Esophagus muscularis mucosa (tissue), 4 donors: ENCODE results near the gene PXN. TPM values are rescaled to one million over a fixed set of nuclear protein-coding genes. Genes with fewer than 3 reads are reported as not detected.

Source experiments
- DNase-seq: peaks from one replicate; pipeline ENCODE4 v3.0.0-alpha.2; 2017; ENCODE audit errors: extremely low spot score
- H3K27ac ChIP-seq, 4 donors: fragments of 200-600 bp; sonication (generic); replicated peaks in 1 of 4; 1 replicate in 3 of 4; 2 replicates in 1 of 4; pipeline ENCODE4 v1.5.1; 2016 to 2019; ENCODE audit warnings: mild to moderate bottlenecking in 1 of 4
- H3K27me3 ChIP-seq, 4 donors: fragments of 200-600 bp; sonication (generic); one replicate each; pipeline versions ENCODE4 v1.5.1 to v1.6.0; 2016 to 2019
- H3K36me3 ChIP-seq, 4 donors: fragments of 200-600 bp; sonication (generic); one replicate each; pipeline ENCODE4 v1.5.1; 2016 to 2019
- H3K4me1 ChIP-seq, 4 donors: fragments of 200-600 bp; sonication (generic); one replicate each; pipeline ENCODE4 v1.5.1; 2016 to 2019
- H3K4me3 ChIP-seq, 4 donors: fragments of 200-600 bp; sonication (generic); 1 replicate in 2 of 4; 2 replicates in 2 of 4; pipeline ENCODE4 v1.5.1; 2016 to 2019; ENCODE audit warnings: mild to moderate bottlenecking in 4 of 4, moderate library complexity in 1 of 4
- H3K9me3 ChIP-seq, 4 donors: fragments of 200-600 bp; sonication (generic); 1 replicate in 3 of 4; 2 replicates in 1 of 4; pipeline ENCODE4 v1.5.1; 2016 to 2019
- CTCF ChIP-seq, 3 experiments: fragments of 200-600 bp in 2 of 3; fragments of 450-650 bp in 1 of 3; sonication (generic) in 2 of 3; IDR thresholded peaks; one replicate each; pipeline ENCODE4 v1.5.1; 2017 to 2019; ENCODE audit warnings: antibody characterized with exemption in 3 of 3, mild to moderate bottlenecking in 2 of 3, moderate library complexity in 1 of 3
- EP300 ChIP-seq: sonication (generic); formaldehyde crosslinking; IDR thresholded peaks from one replicate; pipeline ENCODE4 v1.6.1; 2017; ENCODE audit warnings: antibody characterized with exemption
- POLR2A ChIP-seq: fragments of 450-650 bp; IDR thresholded peaks from one replicate; pipeline ENCODE4 v1.6.1; 2017; ENCODE audit warnings: antibody characterized with exemption, moderate library complexity, mild to moderate bottlenecking, low read depth
- POLR2AphosphoS5 ChIP-seq, 2 donors: sonication (generic); formaldehyde crosslinking; IDR thresholded peaks; one replicate each; pipeline ENCODE4 v1.6.1; 2017; ENCODE audit warnings: antibody characterized with exemption in 2 of 2
- WGBS: methylation state at CpG from one replicate; pipeline ENCODE4 v1.1.5; 2018; 5-methylcytosine and 5-hydroxymethylcytosine counted together
- intact Hi-C: fragments of 100-400 bp; cut with DNase I; formaldehyde crosslinking; loops from one replicate; pipeline ENCODE4 v1.15.1; 2023
- total RNA-seq, 4 donors: library from RNA; depleted of rRNA; stranded (reverse); fragments of >200 nt; gene quantifications; one replicate each; pipeline versions ENCODE4 v1.1.0 to v1.2.1, GENCODE V29; 2016

Gene PXN
- total RNA-seq, result 10 to 100 TPM; 51.9 to 89.4 (median 71.9) TPM

GRCh38 chr12:120265473-120266179 is at the start of gene PXN:
Gene PXN (minus strand): TSS chr12:120265730. CDS start chr12:120265629, 101 bp downstream.
- peaks cover 0 to 2% (median 0%) of the 10 kb centered on the region in 4 donors for H3K36me3 ChIP-seq
- H3K9me3 ChIP-seq, result no peaks in the 10 kb centered on the region
- no peak for DNase-seq
- H3K4me3 ChIP-seq, result peak within 1 kb of the TSS; percentile 84 to 100 (median 99)
- no peaks in the 10 kb centered on the region for H3K27me3 ChIP-seq
- TF ChIP-seq CTCF (IDR thresholded peaks at IDR 0.05) (peak; percentile 84 to 93 (median 88)), EP300 (no peak), POLR2AphosphoS5 (IDR thresholded peaks at IDR 0.05) (peak; percentile 67 to 91), POLR2A (peak; percentile 82)
- peaks cover 38 to 51% (median 46%) of the 10 kb centered on the region in 4 donors for H3K4me1 ChIP-seq
- 7% methylated on average over 5 of the region's 81 CpGs for WGBS
- peak within 1 kb of the TSS; percentile 96 to 98 (median 96) for H3K27ac ChIP-seq
- intact Hi-C loops, result loop anchor here (1.0 kb wide), 1 partner anchor 37 kb away; no protein-coding TSS in a partner anchor

- intact Hi-C loops, result no loop called here
- no peaks in the 10 kb centered on the region for H3K9me3 ChIP-seq
- H3K4me1 ChIP-seq, result peaks cover 4 to 12% (median 10%) of the 10 kb centered on the region in 4 donors
- peaks cover 0 to 3% (median 0%) of the 10 kb centered on the region in 4 donors for H3K36me3 ChIP-seq
- no peak overlapping the region for H3K4me3 ChIP-seq
- WGBS, result 57% methylated on average over 5 of the region's 5 CpGs
- H3K27ac ChIP-seq, result no peak overlapping the region
- no peak for TF ChIP-seq EP300
- no peak for TF ChIP-seq POLR2AphosphoS5 (IDR thresholded peaks at IDR 0.05)
- no peak for TF ChIP-seq POLR2A
- TF ChIP-seq CTCF (IDR thresholded peaks at IDR 0.05), result no peak
- no peaks in the 10 kb centered on the region for H3K27me3 ChIP-seq
- no peak for DNase-seq
Measured at GRCh38 chr12:120314220-120314619, 48.7 kb upstream of the PXN start.

GRCh38 chr12:120301962-120302815 is 36.7 kb upstream of the PXN start, which contains the start of gene SIRT4:
Gene SIRT4 (plus strand): TSS chr12:120302321. CDS start chr12:120303562, 1,241 bp downstream.
- H3K27ac ChIP-seq, result peak within 1 kb of the TSS; percentile 52 to 80 (median 74)
- H3K27me3 ChIP-seq, result no peaks in the 10 kb centered on the region
- TF ChIP-seq CTCF (IDR thresholded peaks at IDR 0.05) (peak; percentile 73 to 92 (median 86)), POLR2AphosphoS5 (IDR thresholded peaks at IDR 0.05) (peak; percentile 61 to 86), EP300 (no peak)
- intact Hi-C loops, result no loop called here
- peaks cover 8 to 11% (median 9%) of the 10 kb centered on the region in 4 donors for H3K4me1 ChIP-seq
- peak within 1 kb of the TSS; percentile 57 to 72 (median 63) for H3K4me3 ChIP-seq
- no peaks in the 10 kb centered on the region for H3K36me3 ChIP-seq
- DNase-seq, result peak; percentile 96
- 10% methylated on average over 31 of the region's 31 CpGs for WGBS
- no peaks in the 10 kb centered on the region for H3K9me3 ChIP-seq

GRCh38 chr12:120292661-120293531 is 27.4 kb upstream of the PXN start, which contains the start of gene RNU4-1:
Gene RNU4-1 (minus strand): TSS chr12:120293237.
- Histone ChIP-seq H3K27me3 (no peaks in the 10 kb centered on the region), H3K9me3 (no peaks in the 10 kb centered on the region), H3K36me3 (no peaks in the 10 kb centered on the region), H3K27ac (peak within 1 kb of the TSS; percentile 92 to 98 (median 96)), H3K4me1 (peaks cover 2 to 15% (median 12%) of the 10 kb centered on the region in 4 donors), H3K4me3 (peak within 1 kb of the TSS; percentile 59 to 68 (median 62))
- intact Hi-C loops, result no loop called here
- WGBS, result under 1% methylated on average over 29 of the region's 29 CpGs
- TF ChIP-seq POLR2A (peak; percentile 76), POLR2AphosphoS5 (IDR thresholded peaks at IDR 0.05) (peak; percentile 41 to 92), CTCF (IDR thresholded peaks at IDR 0.05) (no peak), EP300 (no peak)
- peak; percentile 94 for DNase-seq
